ENCODE measurements around the gene ARMC9. TPM values are rescaled to one million over a fixed set of nuclear protein-coding genes. Genes with fewer than 3 reads are reported as not detected.

Gene ARMC9
- total RNA-seq, 1 experiment from 2014 or later = 14.9 TPM

DNA sequence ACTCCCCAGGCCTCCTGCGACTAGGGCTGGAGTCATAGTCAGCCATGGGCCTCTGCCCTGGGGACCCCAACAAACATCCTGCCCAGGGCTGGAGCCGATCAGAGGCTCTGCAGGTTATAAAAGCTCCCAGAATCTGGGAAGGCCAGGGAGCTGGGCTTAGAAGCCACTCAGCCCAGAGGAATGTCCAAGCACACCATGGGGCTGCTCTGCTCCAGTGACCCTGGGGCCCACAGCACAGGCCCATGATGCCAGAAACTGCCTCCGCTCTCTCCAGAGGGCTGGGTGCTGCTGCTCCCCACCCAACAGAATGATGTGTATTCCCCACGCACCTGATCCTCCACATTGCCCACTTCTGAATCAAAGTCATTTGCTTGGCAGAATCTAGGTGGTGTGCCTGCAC is 88.5 kb downstream of the ARMC9 start:
- DNase-seq (ENCODE audit: low spot score) = no peak
- BruUV-seq (replicated peaks) = no TSS peak
- no peaks in the 10 kb centered on the region for H3K27me3 ChIP-seq (replicated peaks; ENCODE audit: insufficient read depth, low read depth, low read length, poor library complexity)
- ChIA-PET POLR2A (ENCODE audit: low non-redundant PET) (no interaction called here), CTCF (no interaction called here)
- intact Hi-C loops (cut with micrococcal nuclease; ENCODE audit: unreplicated experiment) = no loop called here
- no peak for TF ChIP-seq EZH2 (IDR thresholded peaks at IDR 0.05; ENCODE audit: borderline replicate concordance, low read depth, low read length, poor library complexity, severe bottlenecking)
- TF ChIP-seq, protein P1, sequence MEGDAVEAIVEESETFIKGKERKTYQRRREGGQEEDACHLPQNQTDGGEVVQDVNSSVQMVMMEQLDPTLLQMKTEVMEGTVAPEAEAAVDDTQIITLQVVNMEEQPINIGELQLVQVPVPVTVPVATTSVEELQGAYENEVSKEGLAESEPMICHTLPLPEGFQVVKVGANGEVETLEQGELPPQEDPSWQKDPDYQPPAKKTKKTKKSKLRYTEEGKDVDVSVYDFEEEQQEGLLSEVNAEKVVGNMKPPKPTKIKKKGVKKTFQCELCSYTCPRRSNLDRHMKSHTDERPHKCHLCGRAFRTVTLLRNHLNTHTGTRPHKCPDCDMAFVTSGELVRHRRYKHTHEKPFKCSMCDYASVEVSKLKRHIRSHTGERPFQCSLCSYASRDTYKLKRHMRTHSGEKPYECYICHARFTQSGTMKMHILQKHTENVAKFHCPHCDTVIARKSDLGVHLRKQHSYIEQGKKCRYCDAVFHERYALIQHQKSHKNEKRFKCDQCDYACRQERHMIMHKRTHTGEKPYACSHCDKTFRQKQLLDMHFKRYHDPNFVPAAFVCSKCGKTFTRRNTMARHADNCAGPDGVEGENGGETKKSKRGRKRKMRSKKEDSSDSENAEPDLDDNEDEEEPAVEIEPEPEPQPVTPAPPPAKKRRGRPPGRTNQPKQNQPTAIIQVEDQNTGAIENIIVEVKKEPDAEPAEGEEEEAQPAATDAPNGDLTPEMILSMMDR (conservative IDR thresholded peaks at IDR 0.05; ENCODE audit: low read depth, low read length) = no peak
- H3K4me1 ChIP-seq (ENCODE audit: insufficient read depth, low read length, poor library complexity, severe bottlenecking) = no peaks in the 10 kb centered on the region
- no peaks in the 10 kb centered on the region for H3K36me3 ChIP-seq (ENCODE audit: insufficient read depth, low read length, poor library complexity, severe bottlenecking)
- H3K9me3 ChIP-seq (ENCODE audit: low read depth, low read length, poor library complexity, severe bottlenecking) = no peaks in the 10 kb centered on the region
- no peak overlapping the region for H3K4me3 ChIP-seq (ENCODE audit: low read depth, low read length, poor library complexity, severe bottlenecking)
- H3K27ac ChIP-seq (ENCODE audit: low read depth, low read length, poor library complexity, severe bottlenecking) = no peak overlapping the region

DNA sequence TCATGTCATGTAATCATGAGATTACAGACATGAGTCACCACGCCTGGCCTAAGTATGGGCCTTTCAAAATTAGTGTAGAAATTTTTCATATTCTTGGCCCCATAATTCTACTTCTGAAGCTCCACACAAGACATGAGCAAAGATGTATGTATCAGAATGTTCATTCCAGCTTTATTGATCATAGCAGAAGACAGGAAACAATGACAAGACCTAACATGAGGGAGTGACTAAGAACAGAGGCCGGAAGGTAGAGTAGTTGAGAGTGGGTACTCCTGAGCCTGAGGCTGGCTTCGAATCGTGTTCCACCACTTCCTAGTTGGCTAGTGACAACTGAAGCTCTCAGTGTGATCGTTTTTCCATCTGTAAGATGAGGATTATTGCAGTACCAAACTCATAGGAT is 89.3 kb downstream of the ARMC9 start:
- Histone ChIP-seq H3K27ac (ENCODE audit: low read depth, low read length, poor library complexity, severe bottlenecking) (no peak overlapping the region), H3K4me1 (ENCODE audit: insufficient read depth, low read length, poor library complexity, severe bottlenecking) (no peaks in the 10 kb centered on the region), H3K4me3 (ENCODE audit: low read depth, low read length, poor library complexity, severe bottlenecking) (no peak overlapping the region), H3K9me3 (ENCODE audit: low read depth, low read length, poor library complexity, severe bottlenecking) (no peaks in the 10 kb centered on the region), H3K27me3 (replicated peaks; ENCODE audit: insufficient read depth, low read depth, low read length, poor library complexity) (no peaks in the 10 kb centered on the region), H3K36me3 (ENCODE audit: insufficient read depth, low read length, poor library complexity, severe bottlenecking) (no peaks in the 10 kb centered on the region)
- DNase-seq (ENCODE audit: low spot score) = no peak
- ChIA-PET POLR2A (ENCODE audit: low non-redundant PET) (no interaction called here), CTCF (no interaction called here)
- no TSS peak for BruUV-seq (replicated peaks)
- no peak for TF ChIP-seq EZH2 (IDR thresholded peaks at IDR 0.05; ENCODE audit: borderline replicate concordance, low read depth, low read length, poor library complexity, severe bottlenecking)
- TF ChIP-seq, protein P1 (conservative IDR thresholded peaks at IDR 0.05; ENCODE audit: low read depth, low read length) = no peak
- intact Hi-C loops (cut with micrococcal nuclease; ENCODE audit: unreplicated experiment) = no loop called here

DNA sequence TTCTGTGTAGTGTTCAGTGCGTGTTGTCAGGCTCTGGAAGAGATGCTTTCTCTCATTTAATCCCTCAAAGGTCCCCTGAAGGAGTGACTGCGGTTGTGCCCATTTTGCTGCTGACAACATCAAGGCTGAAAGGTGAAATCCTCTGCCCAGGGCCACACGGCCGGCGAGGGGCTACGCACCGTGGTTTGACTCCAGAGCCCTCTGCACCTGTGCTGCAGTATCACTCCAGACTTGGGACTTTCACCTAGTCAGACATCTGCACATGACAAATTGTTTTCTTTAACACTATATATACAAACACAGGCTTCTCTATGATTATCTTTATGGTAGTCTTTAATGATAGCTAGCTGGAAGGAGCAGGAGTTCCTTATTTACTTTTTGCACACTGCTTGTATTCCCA is 90.2 kb downstream of the ARMC9 start:
- no peak for DNase-seq (ENCODE audit: low spot score)
- Histone ChIP-seq H3K27me3 (replicated peaks; ENCODE audit: insufficient read depth, low read depth, low read length, poor library complexity) (no peaks in the 10 kb centered on the region), H3K4me3 (ENCODE audit: low read depth, low read length, poor library complexity, severe bottlenecking) (no peak overlapping the region), H3K36me3 (ENCODE audit: insufficient read depth, low read length, poor library complexity, severe bottlenecking) (no peaks in the 10 kb centered on the region), H3K4me1 (ENCODE audit: insufficient read depth, low read length, poor library complexity, severe bottlenecking) (no peaks in the 10 kb centered on the region), H3K27ac (ENCODE audit: low read depth, low read length, poor library complexity, severe bottlenecking) (no peak overlapping the region), H3K9me3 (ENCODE audit: low read depth, low read length, poor library complexity, severe bottlenecking) (no peaks in the 10 kb centered on the region)
- ChIA-PET CTCF (no interaction called here), POLR2A (ENCODE audit: low non-redundant PET) (no interaction called here)
- TF ChIP-seq, protein P1 (conservative IDR thresholded peaks at IDR 0.05; ENCODE audit: low read depth, low read length) = no peak
- no peak for TF ChIP-seq EZH2 (IDR thresholded peaks at IDR 0.05; ENCODE audit: borderline replicate concordance, low read depth, low read length, poor library complexity, severe bottlenecking)
- intact Hi-C loops (cut with micrococcal nuclease; ENCODE audit: unreplicated experiment) = no loop called here
- no TSS peak for BruUV-seq (replicated peaks)
